Gastrocnemius medialis (tissue), 4 donors: Measurements from ENCODE around the gene MEG3. TPM values are rescaled to one million over a fixed set of nuclear protein-coding genes. Genes with fewer than 3 reads are reported as not detected.

Source experiments
- ATAC-seq, 2 donors: fragments of 150-250 bp; one replicate each; pipeline ENCODE4 v1.9.1; 2016
- DNase-seq, 2 donors: peaks; one replicate each; pipeline ENCODE4 v3.0.0-alpha.2; 2019
- H3K27ac ChIP-seq, 4 donors: fragments of 200-600 bp; sonication (generic); 1 replicate in 1 of 4; 2 replicates in 3 of 4; pipeline ENCODE4 v1.5.1; 2016 to 2018; ENCODE audit warnings: mild to moderate bottlenecking in 2 of 4, moderate library complexity in 1 of 4
- H3K27me3 ChIP-seq, 3 donors: fragments of 200-600 bp; sonication (generic) in 2 of 3; 1 replicate in 1 of 3; 2 replicates in 2 of 3; pipeline versions ENCODE4 v1.5.1 to v1.6.0; 2016 to 2019; ENCODE audit warnings: mild to moderate bottlenecking in 1 of 3, moderate library complexity in 1 of 3
- H3K36me3 ChIP-seq, 2 donors: fragments of 200-600 bp; sonication (generic) in 1 of 2; one replicate each; pipeline ENCODE4 v1.5.1; 2017 to 2018
- H3K4me1 ChIP-seq, 2 donors: fragments of 200-600 bp; sonication (generic) in 1 of 2; one replicate each; pipeline ENCODE4 v1.5.1; 2016 to 2017; ENCODE audit warnings: mild to moderate bottlenecking in 2 of 2
- H3K4me3 ChIP-seq, 4 donors: fragments of 200-600 bp; sonication (generic) in 3 of 4; 1 replicate in 1 of 4; 2 replicates in 3 of 4; pipeline ENCODE4 v1.5.1; 2016 to 2019; ENCODE audit warnings: mild to moderate bottlenecking in 2 of 4
- H3K9me3 ChIP-seq, 3 donors: fragments of 200-600 bp; sonication (generic) in 2 of 3; 1 replicate in 1 of 3; 2 replicates in 2 of 3; pipeline ENCODE4 v1.5.1; 2016 to 2019
- CTCF ChIP-seq, 5 experiments: fragments of 450-650 bp in 3 of 5; fragments of 200-600 bp in 2 of 5; sonication (generic) in 2 of 5; IDR thresholded peaks in 4 of 5; conservative IDR thresholded peaks in 1 of 5; 1 replicate in 4 of 5; 2 replicates in 1 of 5; pipeline ENCODE4 v1.5.1; 2016 to 2019; ENCODE audit warnings: antibody characterized with exemption in 5 of 5, mild to moderate bottlenecking in 3 of 5, moderate library complexity in 3 of 5
- POLR2A ChIP-seq, 2 donors: fragments of 450-650 bp; IDR thresholded peaks; one replicate each; pipeline ENCODE4 v1.6.1; 2017; ENCODE audit warnings: antibody characterized with exemption in 2 of 2, mild to moderate bottlenecking in 2 of 2, moderate library complexity in 2 of 2
- in situ Hi-C, 4 donors: fragments of 200-750 bp; cut with MboI; loops; one replicate each; pipeline versions ENCODE4 v1.15.0 to v1.8.0; 2017; ENCODE audit warnings: low sequenced_read_pairs in 4 of 4
- intact Hi-C: fragments of 100-400 bp; cut with DNase I; formaldehyde crosslinking; loops from one replicate; pipeline ENCODE4 v1.15.1; 2023; ENCODE audit warnings: low total_unique reads
- total RNA-seq, 4 donors: library from RNA; depleted of rRNA; stranded (reverse); fragments of >200 nt; gene quantifications; one replicate each; pipeline versions ENCODE4 v1.1.0 to v1.2.3, GENCODE V29; 2016

The MEG3 gene
- total RNA-seq, 4 donors from 2014 or later: 2.7 to 30.7 (median 5.2) TPM

- Histone ChIP-seq H3K27me3 (no peaks in the 10 kb centered on the region), H3K9me3 (no peaks in the 10 kb centered on the region), H3K4me1 (no peaks in the 10 kb centered on the region), H3K4me3 (no peak overlapping the region), H3K27ac (no peak overlapping the region), H3K36me3 (no peaks in the 10 kb centered on the region)
- ATAC-seq (no peak), DNase-seq (no peak)
- TF ChIP-seq POLR2A (IDR thresholded peaks at IDR 0.05) (no peak), CTCF (IDR thresholded peaks at IDR 0.05 in 4 of 5, conservative IDR thresholded peaks at IDR 0.05 in 1 of 5) (no peak)
- in situ Hi-C loops: loop anchor here in 1 of 4 donors (25.0 kb wide), 1 partner anchor 746 kb away; no protein-coding TSS in a partner anchor
- intact Hi-C loops: no loop called here
Measured at GRCh38 chr14:100865682-100866591, 40.0 kb downstream of the MEG3 start.

- Histone ChIP-seq H3K27ac (no peak overlapping the region), H3K36me3 (no peaks in the 10 kb centered on the region), H3K9me3 (no peaks in the 10 kb centered on the region), H3K27me3 (no peaks in the 10 kb centered on the region), H3K4me3 (no peak overlapping the region), H3K4me1 (no peaks in the 10 kb centered on the region)
- intact Hi-C loops (no loop called here), in situ Hi-C loops (loop anchor here in 1 of 4 donors (25.0 kb wide), 1 partner anchor 745 kb away; no protein-coding TSS in a partner anchor)
- no peak for ATAC-seq
- DNase-seq: no peak
- TF ChIP-seq POLR2A (IDR thresholded peaks at IDR 0.05) (no peak), CTCF (IDR thresholded peaks at IDR 0.05 in 4 of 5, conservative IDR thresholded peaks at IDR 0.05 in 1 of 5) (no peak)
Measured at GRCh38 chr14:100866666-100867630, 41.0 kb downstream of the MEG3 start.

GRCh38 chr14:100867631-100868315, 41.9 kb downstream of the MEG3 start:
- ATAC-seq: no peak
- TF ChIP-seq CTCF (IDR thresholded peaks at IDR 0.05 in 4 of 5, conservative IDR thresholded peaks at IDR 0.05 in 1 of 5): no peak
- no peak for TF ChIP-seq POLR2A (IDR thresholded peaks at IDR 0.05)
- H3K36me3 ChIP-seq: no peaks in the 10 kb centered on the region
- no peak for DNase-seq
- no peaks in the 10 kb centered on the region for H3K9me3 ChIP-seq
- no peak overlapping the region for H3K27ac ChIP-seq
- no peaks in the 10 kb centered on the region for H3K4me1 ChIP-seq
- H3K4me3 ChIP-seq: no peak overlapping the region
- intact Hi-C loops: no loop called here
- in situ Hi-C loops: loop anchor here in 1 of 4 donors (25.0 kb wide), 1 partner anchor 745 kb away; no protein-coding TSS in a partner anchor
- H3K27me3 ChIP-seq: no peaks in the 10 kb centered on the region

- in situ Hi-C loops: loop anchor here in 1 of 4 donors (25.0 kb wide), 1 partner anchor 744 kb away; no protein-coding TSS in a partner anchor
- TF ChIP-seq CTCF (IDR thresholded peaks at IDR 0.05 in 4 of 5, conservative IDR thresholded peaks at IDR 0.05 in 1 of 5) (no peak), POLR2A (IDR thresholded peaks at IDR 0.05) (no peak)
- no peak for DNase-seq
Measured at GRCh38 chr14:100868621-100869370, 42.9 kb downstream of the MEG3 start.

More at GRCh38 chr14:100868621-100869370, 42.9 kb downstream of the MEG3 start:
- Histone ChIP-seq H3K4me1 (no peaks in the 10 kb centered on the region), H3K36me3 (no peaks in the 10 kb centered on the region), H3K9me3 (no peaks in the 10 kb centered on the region), H3K27ac (no peak overlapping the region), H3K4me3 (no peak overlapping the region), H3K27me3 (no peaks in the 10 kb centered on the region)
- intact Hi-C loops: no loop called here
- ATAC-seq: no peak
